Hepatic stellate cell (primary cell): Measurements from ENCODE around the gene SLC6A4.
A peak's percentile ranks its signal among the peaks of the same experiment; 100 is the strongest.
"Not testable (repeated sequence)": the region's sequence is repeated elsewhere in the genome, so short reads cannot be mapped to it uniquely, and the experiment has no call there.

Source experiments
- DNase-seq: peaks from one replicate; pipeline ENCODE4 v3.0.0; 2011; ENCODE audit warnings: low spot score

SLC6A4 gene

DNA sequence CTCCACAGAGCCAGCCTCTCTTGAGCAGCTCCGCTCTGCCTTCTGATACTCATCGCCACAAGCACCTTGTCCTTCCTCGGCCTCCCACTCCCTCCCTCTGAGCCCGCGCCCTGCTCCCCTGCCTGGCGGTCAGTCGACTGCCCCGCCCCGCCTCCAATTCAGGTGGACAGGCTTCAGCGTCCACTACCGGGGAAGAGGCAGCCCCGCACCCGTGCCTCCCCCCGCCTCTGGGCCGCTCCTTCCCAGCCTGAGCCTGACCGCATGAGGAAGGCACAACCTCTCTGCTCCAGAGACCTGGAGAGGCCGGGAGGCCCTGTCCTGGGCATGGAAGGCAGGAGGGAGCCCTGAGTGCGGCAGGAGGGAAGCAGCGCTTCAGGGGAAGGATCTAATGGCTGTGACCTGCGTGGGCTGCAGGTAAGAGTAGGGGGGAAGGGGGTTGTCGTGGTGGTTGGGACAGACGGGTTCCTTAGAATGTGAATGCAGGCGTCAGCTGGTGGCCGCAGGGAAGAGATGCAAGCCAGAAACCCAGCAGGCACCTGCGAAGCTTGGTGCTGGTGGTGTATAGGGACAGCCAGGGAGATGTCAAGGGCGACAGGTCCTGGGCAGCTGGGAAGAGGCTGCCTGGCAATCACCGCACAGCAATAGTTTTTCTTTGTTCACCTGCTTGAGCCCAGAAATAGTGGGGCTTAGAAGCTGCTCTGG lies 3.0 kb upstream of the SLC6A4 start:
- DNase-seq: no peak

DNA sequence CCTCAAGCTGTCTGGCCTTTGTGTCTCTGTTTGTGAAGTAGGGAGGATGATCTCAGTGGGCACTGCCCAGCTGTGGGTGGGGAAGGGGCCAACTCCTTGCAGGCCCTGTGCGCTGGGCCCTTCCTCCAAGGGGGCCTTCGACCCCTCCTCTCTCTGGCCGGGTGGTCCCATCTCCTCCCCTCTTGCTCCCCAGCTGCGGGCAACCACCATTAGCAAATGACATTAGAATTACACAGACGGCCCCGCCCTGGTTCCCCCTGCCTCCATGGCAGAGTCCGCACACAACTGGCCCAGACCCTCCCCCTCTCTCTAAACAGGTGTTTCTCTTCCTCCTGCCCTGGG lies 2.5 kb upstream of the SLC6A4 start:
- DNase-seq: no peak

DNA sequence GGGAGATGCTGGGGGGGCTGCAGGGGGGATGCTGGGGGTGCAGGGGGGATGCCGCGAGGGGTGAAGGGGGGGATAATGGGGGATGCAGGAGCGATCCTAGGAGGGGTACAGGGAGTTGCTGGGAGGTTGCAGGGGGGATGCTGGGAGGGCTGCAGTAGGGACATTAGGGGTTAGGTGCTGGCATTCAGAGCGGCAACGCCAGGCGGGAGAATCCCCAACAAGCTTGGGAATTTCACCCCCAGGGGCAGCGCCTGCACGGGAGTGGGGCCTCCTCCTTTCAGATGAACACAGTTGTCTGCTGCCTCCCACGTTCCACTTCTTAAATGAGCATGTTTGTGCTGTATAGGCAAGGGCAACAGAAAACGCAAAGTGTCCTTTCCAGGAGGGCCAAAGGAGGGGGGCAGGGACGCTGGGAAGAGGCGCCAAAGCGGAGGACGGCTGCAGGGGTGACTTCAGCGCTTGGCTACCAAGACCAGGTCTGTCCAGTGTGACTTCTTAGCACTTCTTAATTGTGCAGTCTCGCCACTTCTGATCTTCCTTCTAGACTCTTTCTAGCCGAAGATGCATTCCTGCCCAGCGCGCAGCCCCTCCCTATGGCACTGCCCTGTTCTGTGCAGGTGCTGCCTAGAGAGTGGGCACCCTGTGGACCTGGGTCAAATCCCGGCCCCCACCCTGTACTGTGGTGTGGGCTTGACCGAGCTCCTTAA lies 2.0 kb upstream of the SLC6A4 start:
- DNase-seq: no peak

- DNase-seq: peak; percentile 70
Measured at GRCh38 chr17:30236766-30237165, 1.3 kb upstream of the SLC6A4 start.

DNA sequence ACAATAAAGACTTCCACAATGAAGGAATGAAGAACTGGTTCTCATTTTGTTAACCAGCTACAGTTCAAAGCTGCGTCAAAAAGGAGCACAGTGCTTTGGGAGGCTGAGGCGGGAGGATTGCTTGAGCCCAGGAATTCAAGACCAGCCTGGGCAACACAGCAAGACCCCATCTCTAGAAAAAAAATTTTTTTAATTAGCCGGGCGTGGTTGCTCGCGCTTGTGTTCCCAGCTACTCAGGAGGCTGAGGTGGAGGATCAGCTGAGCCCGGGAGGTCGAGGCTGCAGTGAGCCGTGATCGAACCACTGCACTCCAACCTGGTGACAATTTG lies 764 bp upstream of the SLC6A4 start:
- DNase-seq: no peak

- no peak for DNase-seq
Measured at GRCh38 chr17:30234964-30235363, 533 bp downstream of the SLC6A4 start.

DNA sequence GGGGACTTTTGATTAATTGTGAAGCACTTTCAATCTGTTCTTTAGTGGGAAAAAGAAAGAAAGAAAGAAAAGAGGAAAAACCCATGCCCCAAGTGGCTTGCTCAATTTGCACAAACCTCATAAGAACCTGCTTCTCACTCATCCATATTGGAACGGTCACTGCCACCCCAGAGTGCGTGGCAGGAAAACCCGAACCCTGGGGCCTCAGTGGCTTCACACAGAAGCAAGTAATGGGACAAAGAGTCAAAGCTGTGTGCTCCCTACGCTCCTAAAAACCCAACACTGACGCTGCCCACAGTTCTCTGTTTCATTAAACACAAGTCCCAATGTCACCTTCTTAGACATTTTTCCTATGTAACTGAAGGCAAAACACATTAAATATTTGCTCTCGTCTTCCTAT lies 1.2 kb downstream of the SLC6A4 start:
- DNase-seq: no peak

DNA sequence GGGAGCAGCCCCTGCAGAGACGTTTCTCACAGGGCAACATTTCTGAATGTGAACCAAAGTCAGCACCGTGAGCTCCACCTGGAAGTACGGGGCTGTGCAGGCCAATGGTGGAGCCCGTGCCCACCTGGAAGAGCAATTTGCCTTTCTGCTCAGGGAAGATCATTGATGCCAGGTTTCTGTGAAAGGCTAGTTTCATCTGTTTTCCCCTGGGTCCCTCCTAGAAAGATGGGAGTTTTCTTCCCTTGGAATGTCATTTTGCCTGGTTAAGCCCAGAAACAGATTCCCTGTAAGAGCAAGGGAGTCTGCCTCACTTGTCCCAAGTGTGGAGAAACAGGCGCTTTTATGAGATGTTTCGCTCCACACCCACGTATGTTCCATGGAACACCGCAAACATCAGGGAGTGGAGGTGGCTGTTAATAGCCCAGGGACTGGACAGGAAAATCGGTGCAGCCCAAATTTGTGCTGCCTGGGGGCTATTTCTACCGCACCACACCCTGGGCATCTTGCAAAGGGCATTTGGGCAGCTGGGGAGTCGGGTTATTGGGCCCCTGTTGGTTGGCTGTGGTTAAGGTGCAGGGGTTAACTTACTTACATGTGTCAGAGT lies 2.6 kb downstream of the SLC6A4 start:
- DNase-seq: no peak

DNA sequence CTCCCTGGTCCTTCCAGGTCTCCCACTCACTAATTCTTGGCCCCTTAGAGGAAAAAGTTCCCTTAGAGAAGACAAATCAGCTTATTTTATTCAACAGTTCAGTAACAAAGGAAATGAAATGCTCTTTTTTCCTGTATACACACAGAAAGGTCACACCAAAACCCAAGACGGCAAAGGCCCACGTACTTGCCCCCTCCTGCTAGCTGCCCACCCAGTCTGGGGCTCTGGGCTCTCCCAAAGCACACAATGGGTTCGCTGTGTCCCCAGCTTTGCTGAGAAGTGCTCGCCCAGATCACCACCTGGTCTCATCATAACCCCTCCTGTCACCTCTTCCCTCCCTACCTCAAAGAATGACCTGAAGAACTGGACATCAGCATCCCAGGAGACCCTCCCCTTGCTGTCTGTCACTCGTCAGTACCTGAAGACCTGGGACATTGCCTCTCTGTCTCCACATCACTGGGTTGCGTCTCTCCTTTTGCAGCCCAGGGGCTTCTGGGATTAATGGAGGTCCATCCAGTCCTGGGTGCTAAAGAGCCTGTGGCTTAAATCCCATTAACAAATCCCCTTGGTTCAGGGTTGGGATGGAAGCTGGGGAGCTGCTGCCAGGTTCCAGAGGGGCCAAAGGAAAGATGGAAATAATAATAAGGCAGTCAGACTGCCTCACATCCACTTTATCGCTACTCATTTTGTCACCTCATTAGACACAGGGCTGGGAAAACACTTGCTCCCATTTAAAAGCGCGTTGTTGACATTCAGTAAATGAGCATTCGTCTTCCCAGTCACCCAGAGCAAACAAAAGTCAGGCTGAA lies 3.3 kb downstream of the SLC6A4 start:
- no peak for DNase-seq

DNA sequence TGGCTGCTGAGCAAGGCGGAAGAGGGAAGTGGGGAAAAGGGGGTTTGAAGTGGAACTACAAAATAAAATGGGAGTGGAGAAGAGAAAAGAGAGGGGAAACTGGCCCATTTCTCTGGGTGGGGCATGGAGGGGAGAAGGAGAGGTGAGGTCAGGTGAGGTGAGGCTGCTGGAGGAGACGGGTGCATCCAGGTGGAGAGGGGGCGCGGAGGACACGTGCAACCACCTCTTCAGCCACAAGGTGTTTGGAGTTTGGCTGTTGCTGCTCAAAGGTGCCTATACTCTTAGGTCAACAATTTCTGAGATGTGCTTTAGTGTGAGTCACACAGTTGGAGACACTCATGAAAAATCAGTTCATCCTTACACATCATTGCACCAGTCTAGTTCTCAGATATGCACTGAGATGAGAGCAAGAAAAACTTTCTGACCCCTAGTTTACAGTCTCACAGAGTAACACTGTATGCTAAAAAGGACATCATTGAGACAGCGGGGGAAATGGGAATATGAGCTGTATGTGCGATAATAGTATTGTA lies 4.8 kb downstream of the SLC6A4 start:
- DNase-seq: no peak

DNA sequence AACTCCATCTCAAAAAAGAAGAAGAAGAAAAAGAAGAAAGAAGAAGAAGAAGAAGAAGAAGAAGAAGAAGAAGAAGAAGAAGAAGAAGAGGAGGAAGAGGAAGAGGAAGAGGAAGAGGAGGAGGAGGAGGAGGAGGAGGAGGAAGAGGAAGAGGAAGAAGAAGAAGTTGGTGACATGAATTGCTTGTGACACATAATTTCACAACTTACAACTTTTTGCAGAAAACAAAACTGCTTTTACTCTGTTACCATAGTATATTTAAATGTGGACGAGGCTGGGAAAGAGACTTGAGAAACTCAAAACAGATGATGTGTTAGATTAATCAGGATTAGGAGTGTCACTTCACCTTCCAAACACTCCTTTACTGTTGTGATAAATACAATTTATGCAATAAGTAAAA lies 5.5 kb downstream of the SLC6A4 start:
- not testable (repeated sequence) for DNase-seq

- DNase-seq: no peak
Measured at GRCh38 chr17:30229012-30229411, 6.5 kb downstream of the SLC6A4 start.

DNA sequence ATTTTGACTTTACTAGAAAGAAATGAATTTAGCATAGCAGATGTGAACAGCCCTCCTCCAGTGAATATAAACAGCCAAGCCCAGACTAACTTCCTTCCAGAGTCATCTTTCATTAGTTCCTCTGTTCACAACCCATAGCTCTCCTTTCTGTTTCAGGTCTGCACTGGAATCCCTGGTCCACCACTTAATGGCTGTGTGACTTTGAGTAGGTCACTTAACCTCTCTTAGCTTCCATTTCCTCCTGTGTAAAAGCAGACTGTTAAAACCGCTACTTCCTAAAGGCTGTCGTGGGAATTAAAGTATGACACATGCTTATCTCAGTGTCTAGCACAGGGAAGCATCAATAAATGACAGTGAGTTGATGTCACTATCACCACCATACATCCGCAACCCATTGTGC lies 7.5 kb downstream of the SLC6A4 start:
- DNase-seq: no peak

GRCh38 chr17:30226878-30227277 lies 8.6 kb downstream of the SLC6A4 start:
- DNase-seq: no peak

DNA sequence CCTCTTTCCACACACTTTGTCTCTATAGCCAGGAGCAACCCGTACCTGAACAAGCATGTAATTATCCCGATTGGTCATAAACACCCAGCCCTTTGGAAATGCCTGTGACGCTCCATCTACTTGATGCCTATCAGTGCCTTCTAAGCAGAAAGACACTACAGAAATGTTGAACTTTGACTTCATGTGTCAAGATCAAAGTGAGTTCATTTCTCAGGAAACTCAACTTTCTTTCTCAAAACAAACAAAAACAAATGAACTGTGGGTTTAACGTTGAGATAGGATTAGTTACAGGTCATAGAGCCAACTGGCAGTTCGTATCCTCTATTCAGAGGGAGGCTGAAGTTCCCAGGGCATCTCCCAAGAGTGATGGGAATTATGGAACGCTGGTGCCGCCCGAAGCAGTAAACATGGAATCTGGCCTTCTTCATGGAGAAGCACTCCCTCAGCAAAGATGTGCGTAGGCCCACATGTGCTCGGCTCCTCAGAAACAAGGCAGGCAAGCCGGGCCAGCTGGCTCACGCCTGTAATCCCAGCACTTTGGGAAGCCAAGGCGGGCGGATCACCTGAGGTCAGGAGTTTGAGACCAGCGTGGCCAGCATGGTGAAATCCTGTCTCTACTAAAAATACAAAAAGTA lies 9.5 kb downstream of the SLC6A4 start:
- DNase-seq: no peak

- DNase-seq: no peak
Measured at GRCh38 chr17:30225112-30225511, 10.4 kb downstream of the SLC6A4 start.

DNA sequence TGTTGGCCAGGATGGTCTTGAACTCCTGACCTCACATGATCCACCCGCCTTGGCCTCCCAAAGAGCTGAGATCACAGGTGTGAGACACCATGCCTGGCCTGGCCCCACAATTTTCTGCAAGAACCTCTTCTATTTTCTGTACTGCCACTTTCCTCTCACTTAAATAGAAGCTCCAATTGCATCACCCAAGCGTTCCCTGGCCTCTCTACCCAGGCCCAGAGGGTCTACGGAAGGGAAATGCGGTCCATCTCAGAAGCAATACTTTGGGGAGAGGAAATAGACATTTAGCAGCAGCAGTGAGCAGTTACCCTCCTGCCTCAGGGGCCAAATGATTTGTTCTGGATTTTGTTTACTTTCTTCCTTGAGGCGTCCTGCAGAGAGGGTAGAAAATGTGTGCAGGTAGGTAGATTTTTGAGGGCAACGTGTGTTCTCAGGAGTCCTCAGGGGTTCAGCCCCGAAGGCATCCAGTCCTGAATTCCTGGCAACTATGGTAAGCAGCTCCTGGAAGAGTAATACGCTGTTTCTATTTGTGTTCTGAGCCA lies 11.0 kb downstream of the SLC6A4 start:
- no peak for DNase-seq

GRCh38 chr17:30222721-30223175 lies 12.7 kb downstream of the SLC6A4 start:
- DNase-seq: no peak

DNA sequence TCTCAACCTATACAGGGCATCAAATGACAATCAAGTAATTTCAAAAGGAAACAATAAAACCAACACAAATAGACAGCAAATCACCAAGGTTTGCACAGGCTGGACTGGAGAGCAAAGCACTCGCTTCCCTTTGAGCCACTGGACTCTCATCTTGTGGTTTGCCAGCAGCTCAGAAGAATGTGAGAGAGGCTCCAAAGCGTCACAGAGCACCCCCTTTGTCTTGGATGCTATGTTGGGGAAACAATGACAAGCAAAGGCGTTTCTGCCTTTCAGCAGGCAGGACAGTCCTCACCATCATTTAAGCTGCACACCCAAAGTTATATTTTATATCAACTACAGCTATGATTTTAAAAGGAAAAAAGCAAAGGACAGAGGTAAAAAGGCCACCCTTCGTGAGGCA lies 13.2 kb downstream of the SLC6A4 start:
- DNase-seq: no peak

DNA sequence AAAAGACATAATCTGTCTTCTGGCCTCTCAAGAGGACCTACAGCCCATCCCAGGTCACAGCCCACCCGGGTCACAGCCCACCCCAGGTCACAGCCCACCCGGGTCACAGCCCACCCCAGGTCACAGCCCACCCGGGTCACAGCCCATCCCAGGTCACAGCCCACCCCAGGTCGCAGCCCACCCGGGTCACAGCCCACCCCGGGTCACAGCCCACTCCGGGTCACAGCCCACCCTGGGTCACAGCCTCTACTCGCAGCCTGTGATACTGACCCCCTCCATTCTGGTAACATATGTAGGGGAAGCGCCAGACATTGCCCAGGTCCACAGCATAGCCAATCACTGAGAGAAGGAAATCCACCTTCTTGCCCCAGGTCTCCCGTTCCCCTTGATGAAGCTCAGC lies 14.2 kb downstream of the SLC6A4 start:
- no peak for DNase-seq

GRCh38 chr17:30220414-30220813 lies 15.1 kb downstream of the SLC6A4 start:
- DNase-seq: no peak

DNA sequence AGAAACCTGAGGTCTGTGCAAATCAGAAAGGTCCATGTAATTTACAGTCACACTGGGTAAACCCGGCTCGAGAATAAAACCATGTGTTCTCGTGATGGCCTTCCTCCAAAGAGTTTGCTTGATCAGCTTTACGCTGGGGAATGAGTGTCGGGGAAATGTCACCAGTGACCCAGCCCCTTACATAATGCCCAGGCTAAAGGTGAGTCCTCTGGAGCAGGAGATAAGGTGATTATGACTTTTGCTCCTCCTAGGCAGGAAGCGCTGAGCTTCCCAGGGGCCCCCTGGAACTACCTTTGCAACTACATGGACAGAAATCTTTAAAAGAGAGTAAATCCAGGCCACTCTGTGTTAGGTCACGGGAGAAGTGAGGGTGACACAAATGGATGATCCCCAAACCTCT lies 15.7 kb downstream of the SLC6A4 start:
- DNase-seq: no peak
